HepG2 (cell line): ENCODE measurements around the gene YEATS2. TPM values are rescaled to one million over a fixed set of nuclear protein-coding genes. Genes with fewer than 3 reads are reported as not detected.

Experiments
- ATAC-seq: fragments of 200-7000 bp; cut with Tn5 transposase; 3 replicates; pipeline ENCODE4 v1.9.1; 2020; ENCODE audit warnings: mild to moderate bottlenecking, moderate library complexity
- BruUV-seq: library from RNA; stranded (reverse); fragments of 400-500 nt; replicated peaks from 2 replicates; lab custom pipeline; 2021; lab: Mats Ljungman, UMichigan
- CTCF ChIA-PET: fragments of 300-600 bp; formaldehyde crosslinking; extraction: SDS; loops from one replicate; lab custom pipeline; 2021; ENCODE audit warnings: low total read pairs, inconsistent platforms, low intra/inter-chr PET ratio; lab: Yijun Ruan, JAX
- POLR2A ChIA-PET: fragments of 350-600 bp; sonication (Branson Sonifier 250); formaldehyde crosslinking; loops from one replicate; lab custom pipeline; 2020; ENCODE audit warnings: antibody characterized with exemption, inconsistent platforms; lab: Yijun Ruan, JAX
- DNase-seq: peaks from one replicate; pipeline ENCODE4 v3.0.0-alpha.2; 2015; ENCODE audit warnings: low spot score
- FAIRE-seq: peaks from 3 replicates; lab custom pipeline; 2011; peaks lifted over from hg19 to GRCh38; lab: Jason Lieb, UNC
- H2AFZ ChIP-seq: one replicate; pipeline ENCODE4 v1.6.1; 2011; ENCODE audit warnings: low read length, inconsistent platforms
- H3K27ac ChIP-seq: fragments of 300-600 bp; 3 replicates; pipeline ENCODE4 v1.8.0; 2011; ENCODE audit warnings: mixed run types, mild to moderate bottlenecking, mixed read lengths, low read length, inconsistent platforms; ENCODE audit not compliant: insufficient read depth; ENCODE audit errors: extremely low read length
- H3K27me3 ChIP-seq, 2 experiments: fragments of 200-600 bp in 1 of 2; 2 replicates in 1 of 2; 3 replicates in 1 of 2; pipeline versions ENCODE4 v1.6.0 to v1.8.0; 2011; ENCODE audit warnings: low read length in 2 of 2, mild to moderate bottlenecking in 2 of 2, moderate library complexity in 2 of 2, inconsistent platforms in 1 of 2; ENCODE audit not compliant: insufficient read depth in 2 of 2, control insufficient read depth in 1 of 2
- H3K36me3 ChIP-seq, 2 experiments: fragments of 200-600 bp in 1 of 2; replicated peaks in 1 of 2; 2 replicates in 1 of 2; 3 replicates in 1 of 2; pipeline versions ENCODE4 v1.5.1 to v1.8.0; 2011; ENCODE audit warnings: low read length in 2 of 2, inconsistent platforms in 1 of 2; ENCODE audit not compliant: insufficient read depth in 2 of 2, control insufficient read depth in 1 of 2
- H3K4me1 ChIP-seq: 2 replicates; pipeline ENCODE4 v1.5.1; 2012; ENCODE audit warnings: low read length, inconsistent platforms; ENCODE audit not compliant: insufficient read depth
- H3K4me2 ChIP-seq: 2 replicates; pipeline ENCODE4 v1.6.0; 2011; ENCODE audit warnings: low read depth, low read length, inconsistent platforms
- H3K4me3 ChIP-seq, 3 experiments: fragments of 200-600 bp in 1 of 3; sonication (generic), shearing (Covaris generic) in 1 of 3; replicated peaks in 1 of 3; 2 replicates each; pipeline ENCODE4 v1.5.1; 2011 to 2016; ENCODE audit warnings: low read length in 3 of 3, inconsistent platforms in 2 of 3, low read depth in 2 of 3, mild to moderate bottlenecking in 2 of 3, control low read depth in 1 of 3, mixed read lengths in 1 of 3; ENCODE audit not compliant: insufficient read depth in 1 of 3
- H3K79me2 ChIP-seq: one replicate; pipeline ENCODE4 v1.6.1; 2011; ENCODE audit warnings: low read length, inconsistent platforms; ENCODE audit not compliant: insufficient read depth
- H3K9ac ChIP-seq: 2 replicates; pipeline ENCODE4 v1.6.0; 2011; ENCODE audit warnings: mild to moderate bottlenecking, low read depth, low read length, inconsistent platforms; ENCODE audit not compliant: insufficient read depth
- H3K9me3 ChIP-seq: 2 replicates; pipeline ENCODE4 v1.5.1; 2012; ENCODE audit warnings: mild to moderate bottlenecking, low read length
- H4K20me1 ChIP-seq: 2 replicates; pipeline ENCODE4 v1.6.0; 2011; ENCODE audit warnings: inconsistent platforms, mild to moderate bottlenecking, low read length, moderate library complexity; ENCODE audit not compliant: insufficient read depth
- CEBPB ChIP-seq: IDR thresholded peaks from 2 replicates; pipeline ENCODE4 v1.6.1; 2011; ENCODE audit warnings: low read depth, low read length, improper control_type of control experiment, borderline replicate concordance
- EP300 ChIP-seq, 3 experiments: sonication (generic) in 1 of 3; formaldehyde crosslinking in 1 of 3; IDR thresholded peaks; 2 replicates each; pipeline versions ENCODE4 v1.5.1 to v1.6.1; 2011 to 2020; ENCODE audit warnings: low read depth in 2 of 3, low read length in 2 of 3, borderline replicate concordance in 1 of 3, improper control_type of control experiment in 1 of 3, mild to moderate bottlenecking in 1 of 3, missing genetic modification reagents in 1 of 3, moderate library complexity in 1 of 3
- WGBS: methylation state at CpG from one replicate; pipeline ENCODE4 v1.1.6; 2017; ENCODE audit warnings: low lambda C conversion rate; 5-methylcytosine and 5-hydroxymethylcytosine counted together
- in situ Hi-C: cut with HindIII; loops from 2 replicates; pipeline ENCODE4 v1.10.0; 2017; ENCODE audit warnings: low pct_unique_long_range_greater_than_20kb; ENCODE audit not compliant: extremely low pct_ligation_motif_present
- intact Hi-C: fragments of 100-400 bp; cut with micrococcal nuclease; formaldehyde crosslinking; loops from one replicate; pipeline ENCODE4 v1.10.0; 2022; ENCODE audit not compliant: unreplicated experiment
- polyA plus RNA-seq, 8 experiments: library from polyadenylated mRNA; depleted of rRNA in 3 of 8; stranded (reverse) in 7 of 8; unstranded in 1 of 8; fragments of >200 nt; fragmentation: Illumina TruSeq in 4 of 8; extraction: Trizol in 4 of 8; gene quantifications; 2 replicates each; pipeline versions ENCODE4 v1.2.1 to v1.2.3, GENCODE V29; 2011 to 2016; ENCODE audit warnings: low read depth in 4 of 8, missing spikeins in 1 of 8, mixed read lengths in 1 of 8; ENCODE audit not compliant: insufficient read depth in 1 of 8
- total RNA-seq, 5 experiments: library from RNA; depleted of rRNA; stranded (reverse); fragments of >200 nt; fragmentation: Illumina TruSeq; extraction: Trizol; gene quantifications; 2 replicates each; pipeline ENCODE4 v1.2.3, GENCODE V29; 2016; ENCODE audit warnings: low read depth in 1 of 5
- TF ChIP-seq, protein P1 (sequence below): IDR thresholded peaks from 2 replicates; pipeline ENCODE4 v1.6.1; 2016
- TF ChIP-seq, protein P2 (sequence below): sonication (generic); formaldehyde crosslinking; IDR thresholded peaks from 2 replicates; pipeline ENCODE4 v1.4.0; 2020; ENCODE audit warnings: missing genetic modification reagents

YEATS2 gene
- total and polyA plus RNA-seq, 2 of the 13 experiments (the other 11 are each of a cell fraction or from before 2014, with no cell fraction given) = 18.6 to 33.7 TPM

DNA sequence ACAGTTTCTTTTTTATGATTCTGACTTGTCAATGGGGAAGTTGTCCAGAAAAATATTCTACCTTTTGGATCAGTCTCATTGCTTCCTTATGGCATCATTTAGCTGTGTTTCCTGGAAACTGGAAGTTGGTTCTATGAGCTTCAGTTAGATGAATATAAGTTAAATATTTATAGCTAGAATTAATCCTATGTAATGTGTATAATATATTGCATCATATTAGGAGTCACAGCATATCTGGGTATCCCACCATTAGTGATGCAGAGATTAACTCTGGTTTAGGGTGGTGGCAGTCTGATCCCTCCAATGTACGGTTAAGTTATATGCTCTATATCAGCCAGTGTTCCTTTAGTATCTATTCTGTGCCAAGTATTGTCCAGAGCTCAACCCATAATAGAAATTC lies 42.9 kb upstream of the YEATS2 start:
- H3K9me3 ChIP-seq = peaks cover 24% of the 10 kb centered on the region
- H3K27ac ChIP-seq = no peak overlapping the region
- H4K20me1 ChIP-seq = no peaks in the 10 kb centered on the region
- in situ Hi-C loops (no loop called here), intact Hi-C loops (no loop called here)
- H3K4me1 ChIP-seq = no peaks in the 10 kb centered on the region
- no peak overlapping the region for H2AFZ ChIP-seq
- H3K4me3 ChIP-seq = no peak overlapping the region
- H3K79me2 ChIP-seq = no peaks in the 10 kb centered on the region
- POLR2A ChIA-PET = no interaction called here
- no TSS peak for BruUV-seq
- WGBS = 100% methylated on average over 1 of the region's 1 CpG
- H3K27me3 ChIP-seq = no peaks in the 10 kb centered on the region
- peaks cover 3 to 7% of the 10 kb centered on the region in 2 experiments; a peak in 3 of 5 replicates for H3K36me3 ChIP-seq
- no peak for FAIRE-seq
- CTCF ChIA-PET = no interaction called here
- H3K9ac ChIP-seq = no peak overlapping the region
- DNase-seq = no peak
- ATAC-seq = no peak
- TF ChIP-seq, protein P1, sequence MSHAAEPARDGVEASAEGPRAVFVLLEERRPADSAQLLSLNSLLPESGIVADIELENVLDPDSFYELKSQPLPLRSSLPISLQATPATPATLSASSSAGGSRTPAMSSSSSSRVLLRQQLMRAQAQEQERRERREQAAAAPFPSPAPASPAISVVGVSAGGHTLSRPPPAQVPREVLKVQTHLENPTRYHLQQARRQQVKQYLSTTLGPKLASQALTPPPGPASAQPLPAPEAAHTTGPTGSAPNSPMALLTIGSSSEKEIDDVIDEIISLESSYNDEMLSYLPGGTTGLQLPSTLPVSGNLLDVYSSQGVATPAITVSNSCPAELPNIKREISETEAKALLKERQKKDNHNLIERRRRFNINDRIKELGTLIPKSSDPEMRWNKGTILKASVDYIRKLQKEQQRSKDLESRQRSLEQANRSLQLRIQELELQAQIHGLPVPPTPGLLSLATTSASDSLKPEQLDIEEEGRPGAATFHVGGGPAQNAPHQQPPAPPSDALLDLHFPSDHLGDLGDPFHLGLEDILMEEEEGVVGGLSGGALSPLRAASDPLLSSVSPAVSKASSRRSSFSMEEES (CRISPR knock-in tag) = no peak
- TF ChIP-seq CEBPB (peak; percentile 13; the same call in 1 of the 2 replicates), EP300 (IDR thresholded peaks at IDR 0.05; ENCODE audit: low read depth in 2 of 2, low read length in 2 of 2) (no peak), EP300 (CRISPR knock-in tag; IDR thresholded peaks at IDR 0.05; ENCODE audit: borderline replicate concordance) (no peak)
- TF ChIP-seq, protein P2, sequence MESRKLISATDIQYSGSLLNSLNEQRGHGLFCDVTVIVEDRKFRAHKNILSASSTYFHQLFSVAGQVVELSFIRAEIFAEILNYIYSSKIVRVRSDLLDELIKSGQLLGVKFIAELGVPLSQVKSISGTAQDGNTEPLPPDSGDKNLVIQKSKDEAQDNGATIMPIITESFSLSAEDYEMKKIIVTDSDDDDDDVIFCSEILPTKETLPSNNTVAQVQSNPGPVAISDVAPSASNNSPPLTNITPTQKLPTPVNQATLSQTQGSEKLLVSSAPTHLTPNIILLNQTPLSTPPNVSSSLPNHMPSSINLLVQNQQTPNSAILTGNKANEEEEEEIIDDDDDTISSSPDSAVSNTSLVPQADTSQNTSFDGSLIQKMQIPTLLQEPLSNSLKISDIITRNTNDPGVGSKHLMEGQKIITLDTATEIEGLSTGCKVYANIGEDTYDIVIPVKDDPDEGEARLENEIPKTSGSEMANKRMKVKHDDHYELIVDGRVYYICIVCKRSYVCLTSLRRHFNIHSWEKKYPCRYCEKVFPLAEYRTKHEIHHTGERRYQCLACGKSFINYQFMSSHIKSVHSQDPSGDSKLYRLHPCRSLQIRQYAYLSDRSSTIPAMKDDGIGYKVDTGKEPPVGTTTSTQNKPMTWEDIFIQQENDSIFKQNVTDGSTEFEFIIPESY (CRISPR knock-in tag) = no peak
- H3K4me2 ChIP-seq = no peak overlapping the region
